CD4-positive, alpha-beta memory T cell (primary cell): Measurements from ENCODE around the gene SELENOS. TPM values are rescaled to one million over a fixed set of nuclear protein-coding genes. Genes with fewer than 3 reads are reported as not detected.

ENCODE experiments used
- polyA plus RNA-seq, 2 donors: library from polyadenylated mRNA; unstranded; fragments of 300-500 nt; fragmentation: Illumina TruSeq; gene quantifications; one replicate each; pipeline ENCODE4 v1.2.3, GENCODE V29; 2021
- total RNA-seq, 2 experiments: library from RNA; stranded (reverse); gene quantifications; one replicate each; pipeline ENCODE4 v1.2.3, GENCODE V29; 2021

SELENOS gene
- total and polyA plus RNA-seq, 4 experiments from 2014 or later = 49.1 to 112 (median 61.8) TPM

Other genes starting within 250 kb of the SELENOS start
- gene CHSY1, start 25.4 kb downstream of the SELENOS start, total RNA-seq = 10 to 100 TPM; 11.1 to 11.9 TPM
- 1 to 10 TPM in 1 of 2 donors, under 1 TPM in 1; 0.64 to 2.7 TPM for gene CHSY1, start 25.4 kb downstream of the SELENOS start, polyA plus RNA-seq
- gene SNRPA1, start 17.8 kb upstream of the SELENOS start, total RNA-seq = 100 to 1,000 TPM in 1 of 2 experiments, 10 to 100 TPM in 1; 90.5 to 100 TPM
- gene SNRPA1, start 17.8 kb upstream of the SELENOS start, polyA plus RNA-seq = 10 to 100 TPM; 76.6 to 82.0 TPM
- under 1 TPM; 0.41 to 0.53 TPM for gene PCSK6, start 212.2 kb upstream of the SELENOS start, total RNA-seq
- gene PCSK6, start 212.2 kb upstream of the SELENOS start, polyA plus RNA-seq = under 1 TPM; 0.08 to 0.24 TPM